Measurements from ENCODE around the gene RFX1.
"Not testable (repeated sequence)": the region's sequence is repeated elsewhere in the genome, so short reads cannot be mapped to it uniquely, and the experiment has no call there.

The RFX1 gene

GRCh38 chr19:14026652-14027192, 20.6 kb upstream of the RFX1 start:
- DNase-seq = not testable (repeated sequence)

GRCh38 chr19:14023404-14024235, 17.5 kb upstream of the RFX1 start:
- DNase-seq = peak; percentile 8 to 81

GRCh38 chr19:14022469-14022868, 16.3 kb upstream of the RFX1 start:
- DNase-seq = no peak

- DNase-seq = no peak
Observed at GRCh38 chr19:14021474-14021873, 15.4 kb upstream of the RFX1 start.

- not testable (repeated sequence) for DNase-seq
Observed at GRCh38 chr19:14019739-14020138, 13.6 kb upstream of the RFX1 start.

GRCh38 chr19:14019100-14019499, 13.0 kb upstream of the RFX1 start:
- DNase-seq = no peak

- no peak for DNase-seq
Observed at GRCh38 chr19:14015524-14016035, 9.5 kb upstream of the RFX1 start.

- DNase-seq = no peak
Observed at GRCh38 chr19:14012378-14012915, 6.3 kb upstream of the RFX1 start.

GRCh38 chr19:14006766-14007562, 844 bp upstream of the RFX1 start:
- DNase-seq = peak in 1 of 2 donors; percentile 97

- DNase-seq = peak; percentile 85 to 94
Observed at GRCh38 chr19:14005349-14006084, 603 bp downstream of the RFX1 start.

- DNase-seq = peak in 1 of 2 donors; percentile 34
Observed at GRCh38 chr19:14004619-14005348, 1.3 kb downstream of the RFX1 start.

GRCh38 chr19:14003251-14004055, 2.7 kb downstream of the RFX1 start:
- DNase-seq = no peak

- peak in 1 of 2 donors; percentile 19 for DNase-seq
Observed at GRCh38 chr19:14002571-14003250, 3.4 kb downstream of the RFX1 start.

- DNase-seq = no peak
Observed at GRCh38 chr19:14000691-14001375, 5.3 kb downstream of the RFX1 start.

GRCh38 chr19:13999085-13999484, 7.0 kb downstream of the RFX1 start:
- DNase-seq = no peak

- DNase-seq = no peak
Observed at GRCh38 chr19:13998426-13998825, 7.7 kb downstream of the RFX1 start.

- no peak for DNase-seq
Observed at GRCh38 chr19:13997631-13997962, 8.5 kb downstream of the RFX1 start.

- DNase-seq = no peak
Observed at GRCh38 chr19:13996928-13997630, 9.0 kb downstream of the RFX1 start.

Measured in bone marrow (tissue), 2 donors.